ENCODE data around the gene CLASRP. TPM values are rescaled to one million over a fixed set of nuclear protein-coding genes. Genes with fewer than 3 reads are reported as not detected.
A peak's percentile ranks its signal among the peaks of the same experiment; 100 is the strongest.

The CLASRP gene
- total and polyA plus RNA-seq, 9 of the 15 experiments (the other 6 are each of a cell fraction or from before 2014, with no cell fraction given), result 0.94 to 86.3 (median 44.0) TPM

DNA sequence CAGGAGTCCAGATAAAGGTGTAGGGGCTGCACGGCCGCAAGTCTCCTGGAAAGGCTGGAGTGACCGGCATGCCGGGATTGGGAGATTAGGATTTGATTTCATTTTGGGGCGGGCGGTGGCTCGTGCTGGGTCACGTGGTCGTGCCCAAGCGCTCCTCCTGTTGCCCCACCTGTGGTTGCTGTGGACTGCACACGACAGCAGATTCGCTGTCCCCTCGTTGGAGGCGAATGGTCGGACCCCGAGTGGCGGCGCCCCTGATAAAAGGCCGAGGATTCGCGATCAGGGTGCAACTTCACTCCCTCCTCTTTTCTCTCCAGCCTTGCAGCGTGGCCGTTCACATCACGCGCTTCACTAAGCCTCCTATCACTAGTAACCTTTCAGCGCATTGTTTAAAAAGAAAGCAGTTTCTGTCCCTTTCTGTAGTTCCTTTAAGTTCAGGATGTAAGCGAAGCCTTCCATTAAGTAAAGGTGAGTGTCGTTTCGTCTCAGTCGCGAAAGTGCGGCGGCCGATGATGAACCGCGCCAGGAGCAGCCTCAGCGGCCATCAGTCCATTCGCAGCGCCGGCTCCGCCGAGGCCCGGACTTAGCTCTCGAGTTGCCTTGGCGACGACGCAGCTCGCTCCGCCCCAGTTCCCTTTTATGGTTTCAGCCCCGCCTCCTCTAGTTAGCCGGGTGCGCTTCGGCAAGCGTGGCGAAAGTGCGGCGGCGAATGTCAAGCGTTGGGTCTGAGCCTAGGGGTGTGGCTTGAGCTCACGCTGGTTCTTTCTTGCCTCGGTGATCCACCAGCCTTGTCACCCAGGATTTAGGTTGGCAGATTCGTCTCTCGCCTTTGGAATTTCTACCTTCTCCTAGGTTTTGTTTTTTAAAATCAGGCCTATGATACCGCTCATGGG is 52.4 kb downstream of the CLASRP start (continued):
- TF ChIP-seq MEF2D (tag; conservative IDR thresholded peaks at IDR 0.05; ENCODE audit: low read depth), result no peak
- TF ChIP-seq SRF (CRISPR knock-in tag; IDR thresholded peaks at IDR 0.05), result peak; percentile 88 to 97
- no peak for TF ChIP-seq NFE2 (IDR thresholded peaks at IDR 0.05; ENCODE audit: low read depth)
- no peak for TF ChIP-seq FOXM1 (IDR thresholded peaks at IDR 0.05; ENCODE audit: low read depth)
- TF ChIP-seq FOXM1 (CRISPR knock-in tag; IDR thresholded peaks at IDR 0.05; ENCODE audit: low read depth), result no peak
- TF ChIP-seq NCOA1 (IDR thresholded peaks at IDR 0.05; ENCODE audit: low read depth), result no peak
- TF ChIP-seq SRSF7 (optimal IDR thresholded peaks at IDR 0.05; ENCODE audit: low read depth, low read length), result no peak
- TF ChIP-seq, protein P1, sequence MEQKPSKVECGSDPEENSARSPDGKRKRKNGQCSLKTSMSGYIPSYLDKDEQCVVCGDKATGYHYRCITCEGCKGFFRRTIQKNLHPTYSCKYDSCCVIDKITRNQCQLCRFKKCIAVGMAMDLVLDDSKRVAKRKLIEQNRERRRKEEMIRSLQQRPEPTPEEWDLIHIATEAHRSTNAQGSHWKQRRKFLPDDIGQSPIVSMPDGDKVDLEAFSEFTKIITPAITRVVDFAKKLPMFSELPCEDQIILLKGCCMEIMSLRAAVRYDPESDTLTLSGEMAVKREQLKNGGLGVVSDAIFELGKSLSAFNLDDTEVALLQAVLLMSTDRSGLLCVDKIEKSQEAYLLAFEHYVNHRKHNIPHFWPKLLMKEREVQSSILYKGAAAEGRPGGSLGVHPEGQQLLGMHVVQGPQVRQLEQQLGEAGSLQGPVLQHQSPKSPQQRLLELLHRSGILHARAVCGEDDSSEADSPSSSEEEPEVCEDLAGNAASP (IDR thresholded peaks at IDR 0.05), result no peak
- no peak for TF ChIP-seq ZNF140 (CRISPR knock-in tag; IDR thresholded peaks at IDR 0.05)
- TF ChIP-seq RBM34 (IDR thresholded peaks at IDR 0.05; ENCODE audit: borderline replicate concordance, insufficient read depth, low read length), result no peak
- peak; percentile 47 for TF ChIP-seq CBFA2T2 (conservative IDR thresholded peaks at IDR 0.05)
- TF ChIP-seq SAFB2 (IDR thresholded peaks at IDR 0.05; ENCODE audit: borderline replicate concordance, low read depth, low read length, severe bottlenecking), result no peak
- TF ChIP-seq TAL1 (IDR thresholded peaks at IDR 0.05), result no peak
- TF ChIP-seq, protein P2, sequence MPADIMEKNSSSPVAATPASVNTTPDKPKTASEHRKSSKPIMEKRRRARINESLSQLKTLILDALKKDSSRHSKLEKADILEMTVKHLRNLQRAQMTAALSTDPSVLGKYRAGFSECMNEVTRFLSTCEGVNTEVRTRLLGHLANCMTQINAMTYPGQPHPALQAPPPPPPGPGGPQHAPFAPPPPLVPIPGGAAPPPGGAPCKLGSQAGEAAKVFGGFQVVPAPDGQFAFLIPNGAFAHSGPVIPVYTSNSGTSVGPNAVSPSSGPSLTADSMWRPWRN (IDR thresholded peaks at IDR 0.05; ENCODE audit: low read depth), result no peak
- no peak for TF ChIP-seq ARHGAP35 (IDR thresholded peaks at IDR 0.05; ENCODE audit: partially characterized antibody)
- TF ChIP-seq PCBP2 (IDR thresholded peaks at IDR 0.05; ENCODE audit: low read depth, low read length, poor library complexity, severe bottlenecking), result no peak
- TF ChIP-seq ELF1 (tag; IDR thresholded peaks at IDR 0.05), result no peak
- TF ChIP-seq, protein P3, sequence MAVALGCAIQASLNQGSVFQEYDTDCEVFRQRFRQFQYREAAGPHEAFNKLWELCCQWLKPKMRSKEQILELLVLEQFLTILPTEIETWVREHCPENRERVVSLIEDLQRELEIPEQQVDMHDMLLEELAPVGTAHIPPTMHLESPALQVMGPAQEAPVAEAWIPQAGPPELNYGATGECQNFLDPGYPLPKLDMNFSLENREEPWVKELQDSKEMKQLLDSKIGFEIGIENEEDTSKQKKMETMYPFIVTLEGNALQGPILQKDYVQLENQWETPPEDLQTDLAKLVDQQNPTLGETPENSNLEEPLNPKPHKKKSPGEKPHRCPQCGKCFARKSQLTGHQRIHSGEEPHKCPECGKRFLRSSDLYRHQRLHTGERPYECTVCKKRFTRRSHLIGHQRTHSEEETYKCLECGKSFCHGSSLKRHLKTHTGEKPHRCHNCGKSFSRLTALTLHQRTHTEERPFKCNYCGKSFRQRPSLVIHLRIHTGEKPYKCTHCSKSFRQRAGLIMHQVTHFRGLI (CRISPR knock-in tag; IDR thresholded peaks at IDR 0.05), result no peak
- TF ChIP-seq BRF1 (IDR thresholded peaks at IDR 0.05; ENCODE audit: borderline replicate concordance, extremely low read depth, insufficient read length), result no peak
- TF ChIP-seq NR3C1 (CRISPR knock-in tag; IDR thresholded peaks at IDR 0.05), result no peak
- no peak for TF ChIP-seq NONO (IDR thresholded peaks at IDR 0.05; ENCODE audit: low read depth in 2 of 2, low read length in 1 of 2)
- TF ChIP-seq, protein P4, sequence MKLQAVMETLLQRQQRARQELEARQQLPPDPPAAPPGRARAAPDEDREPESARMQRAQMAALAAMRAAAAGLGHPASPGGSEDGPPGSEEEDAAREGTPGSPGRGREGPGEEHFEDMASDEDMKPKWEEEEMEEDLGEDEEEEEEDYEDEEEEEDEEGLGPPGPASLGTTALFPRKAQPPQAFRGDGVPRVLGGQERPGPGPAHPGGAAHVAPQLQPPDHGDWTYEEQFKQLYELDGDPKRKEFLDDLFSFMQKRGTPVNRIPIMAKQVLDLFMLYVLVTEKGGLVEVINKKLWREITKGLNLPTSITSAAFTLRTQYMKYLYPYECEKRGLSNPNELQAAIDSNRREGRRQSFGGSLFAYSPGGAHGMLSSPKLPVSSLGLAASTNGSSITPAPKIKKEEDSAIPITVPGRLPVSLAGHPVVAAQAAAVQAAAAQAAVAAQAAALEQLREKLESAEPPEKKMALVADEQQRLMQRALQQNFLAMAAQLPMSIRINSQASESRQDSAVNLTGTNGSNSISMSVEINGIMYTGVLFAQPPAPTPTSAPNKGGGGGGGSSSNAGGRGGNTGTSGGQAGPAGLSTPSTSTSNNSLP (IDR thresholded peaks at IDR 0.05; ENCODE audit: borderline replicate concordance, low read depth, low read length), result no peak
- TF ChIP-seq ZNF785 (CRISPR knock-in tag; IDR thresholded peaks at IDR 0.05), result no peak
- TF ChIP-seq SMARCB1 (IDR thresholded peaks at IDR 0.05; ENCODE audit: insufficient read length, low read depth), result no peak
